Calu3 (cell line): Measurements from ENCODE around the gene C19orf73. TPM values are rescaled to one million over a fixed set of nuclear protein-coding genes. Genes with fewer than 3 reads are reported as not detected.
"Not testable (repeated sequence)": the region's sequence is repeated elsewhere in the genome, so short reads cannot be mapped to it uniquely, and the experiment has no call there.

Experiments used
- BruUV-seq: library from RNA; stranded (reverse); fragments of 400-500 nt; replicated peaks from 2 replicates; lab custom pipeline; 2021; lab: Mats Ljungman, UMichigan
- CTCF ChIA-PET: fragments of 300-600 bp; sonication (Branson Sonifier 250); formaldehyde crosslinking; loops from one replicate; lab custom pipeline; 2022; ENCODE audit warnings: antibody characterized with exemption; lab: Charles Lee
- DNase-seq: peaks from one replicate; pipeline ENCODE4 v3.0.0; 2022
- H3K27ac Mint-ChIP-seq: one replicate; pipeline ENCODE4 v1.8.0; 2022; ENCODE audit warnings: mixed read lengths; ENCODE audit not compliant: unreplicated experiment
- H3K27me3 Mint-ChIP-seq: one replicate; pipeline ENCODE4 v1.8.0; 2022; ENCODE audit warnings: mixed read lengths; ENCODE audit not compliant: unreplicated experiment
- H3K36me3 Mint-ChIP-seq: one replicate; pipeline ENCODE4 v1.8.0; 2022; ENCODE audit warnings: mild to moderate bottlenecking, moderate library complexity, mixed read lengths; ENCODE audit not compliant: insufficient read depth, unreplicated experiment
- H3K4me1 Mint-ChIP-seq: one replicate; pipeline ENCODE4 v1.8.0; 2022; ENCODE audit warnings: mild to moderate bottlenecking, low read depth, mixed read lengths; ENCODE audit not compliant: unreplicated experiment
- H3K4me3 Mint-ChIP-seq: one replicate; pipeline ENCODE4 v1.8.0; 2022; ENCODE audit warnings: mild to moderate bottlenecking, low read depth, moderate library complexity, mixed read lengths; ENCODE audit not compliant: unreplicated experiment
- H3K9me3 Mint-ChIP-seq: one replicate; pipeline ENCODE4 v1.8.0; 2022; ENCODE audit warnings: low read depth, mixed read lengths; ENCODE audit not compliant: unreplicated experiment
- CTCF ChIP-seq: fragments of 200-600 bp; IDR thresholded peaks from one replicate; pipeline ENCODE4 v1.8.0; 2022; ENCODE audit warnings: antibody characterized with exemption; ENCODE audit not compliant: unreplicated experiment
- intact Hi-C: fragments of 100-400 bp; cut with micrococcal nuclease; formaldehyde crosslinking; loops from one replicate; pipeline ENCODE4 v1.10.0; 2022; ENCODE audit not compliant: unreplicated experiment
- total RNA-seq: library from RNA; stranded (reverse); gene quantifications from 2 replicates; pipeline ENCODE4 v1.2.3, GENCODE V29; 2022

C19orf73 gene
- total RNA-seq, 1 experiment from 2014 or later, result 1.9 TPM

DNA sequence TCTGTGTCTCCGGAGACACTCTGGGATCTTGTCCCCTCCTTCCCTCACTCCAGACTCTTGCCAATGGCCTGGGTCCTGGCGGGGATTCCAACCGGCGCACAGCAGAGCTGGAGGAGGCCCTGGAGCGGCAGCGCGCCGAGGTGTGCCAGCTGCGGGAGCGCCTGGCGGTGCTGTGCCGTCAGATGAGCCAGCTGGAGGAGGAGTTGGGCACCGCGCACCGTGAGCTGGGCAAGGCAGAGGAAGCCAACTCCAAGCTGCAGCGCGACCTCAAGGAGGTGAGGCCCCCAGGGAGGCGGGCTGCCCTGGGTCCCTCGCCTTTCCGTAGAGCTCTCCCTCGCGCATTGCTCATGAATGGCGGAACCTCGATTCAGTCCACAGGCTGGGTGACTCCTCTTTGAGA, 11.4 kb upstream of the C19orf73 start:
- no peak for TF ChIP-seq CTCF
- Mint-ChIP-seq H3K27me3 (no peaks in the 10 kb centered on the region), H3K9me3 (peaks cover 2% of the 10 kb centered on the region), H3K4me3 (no peak overlapping the region), H3K4me1 (peaks cover 13% of the 10 kb centered on the region), H3K27ac (no peak overlapping the region), H3K36me3 (peaks cover 12% of the 10 kb centered on the region)
- BruUV-seq, result no TSS peak
- DNase-seq, result no peak
- intact Hi-C loops, result no loop called here
- CTCF ChIA-PET, result no interaction called here

DNA sequence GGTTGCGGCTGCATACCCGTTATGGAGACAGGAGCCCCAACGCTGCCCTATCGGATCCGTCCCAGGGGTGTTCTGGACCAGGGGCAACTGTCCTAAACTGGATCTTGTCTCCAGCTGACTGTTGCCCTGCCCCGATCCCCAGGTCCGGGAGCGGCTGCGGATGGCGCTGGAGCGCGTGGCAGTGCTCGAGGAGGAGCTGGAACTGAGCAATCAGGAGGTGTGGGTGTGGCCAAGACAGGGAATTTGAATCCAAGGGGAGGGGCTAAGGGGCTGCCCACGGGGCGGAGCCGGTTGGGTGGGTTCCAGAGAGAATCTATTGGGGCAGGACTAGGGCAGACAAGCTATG, 10.3 kb upstream of the C19orf73 start:
- Mint-ChIP-seq H3K27ac (no peak overlapping the region), H3K4me1 (peaks cover 13% of the 10 kb centered on the region), H3K4me3 (no peak overlapping the region), H3K36me3 (peaks cover 12% of the 10 kb centered on the region), H3K27me3 (no peaks in the 10 kb centered on the region), H3K9me3 (peaks cover 2% of the 10 kb centered on the region)
- TF ChIP-seq CTCF, result no peak
- BruUV-seq, result no TSS peak
- intact Hi-C loops, result no loop called here
- DNase-seq, result no peak
- CTCF ChIA-PET, result interaction anchor here (0.6 kb wide), 1 partner anchor 154 kb away, joined by 7 read pairs; no protein-coding TSS in a partner anchor

- H3K4me3 Mint-ChIP-seq, result peak overlapping the region; percentile 60
- peaks cover 2% of the 10 kb centered on the region for H3K9me3 Mint-ChIP-seq
- peaks cover 13% of the 10 kb centered on the region for H3K4me1 Mint-ChIP-seq
- H3K27me3 Mint-ChIP-seq, result no peaks in the 10 kb centered on the region
- no peak for DNase-seq
- H3K36me3 Mint-ChIP-seq, result peaks cover 12% of the 10 kb centered on the region
- no TSS peak for BruUV-seq
- intact Hi-C loops, result loop anchor here (1.0 kb wide), 1 partner anchor 42 kb away; no protein-coding TSS in a partner anchor
- CTCF ChIA-PET, result interaction anchor here (0.6 to 1.1 kb wide), 4 partner anchors 11 to 153 kb away, joined by 7 to 13 read pairs (median 8); no protein-coding TSS in a partner anchor
- H3K27ac Mint-ChIP-seq, result peak overlapping the region; percentile 55
- no peak for TF ChIP-seq CTCF
These were observed 9.7 kb upstream of the C19orf73 start for GRCh38 chr19:49128545-49129237.

- DNase-seq, result peak; percentile 99
- Mint-ChIP-seq H3K9me3 (peaks cover 2% of the 10 kb centered on the region), H3K4me3 (peak overlapping the region; percentile 60), H3K36me3 (peaks cover 12% of the 10 kb centered on the region), H3K4me1 (peaks cover 13% of the 10 kb centered on the region), H3K27ac (peak overlapping the region; percentile 55), H3K27me3 (peaks cover under 1% of the 10 kb centered on the region)
- TF ChIP-seq CTCF, result peak; percentile 24
- CTCF ChIA-PET, result interaction anchor here (0.6 to 1.1 kb wide), 11 partner anchors 10 to 1201 kb away, joined by 3 to 13 read pairs (median 7); partner anchors contain the start of genes LIN7B, PLA2G4C and RUVBL2
- no TSS peak for BruUV-seq
- intact Hi-C loops, result loop anchor here (1.0 kb wide), 1 partner anchor 42 kb away; no protein-coding TSS in a partner anchor
These were observed 9.0 kb upstream of the C19orf73 start for GRCh38 chr19:49127674-49128544.

DNA sequence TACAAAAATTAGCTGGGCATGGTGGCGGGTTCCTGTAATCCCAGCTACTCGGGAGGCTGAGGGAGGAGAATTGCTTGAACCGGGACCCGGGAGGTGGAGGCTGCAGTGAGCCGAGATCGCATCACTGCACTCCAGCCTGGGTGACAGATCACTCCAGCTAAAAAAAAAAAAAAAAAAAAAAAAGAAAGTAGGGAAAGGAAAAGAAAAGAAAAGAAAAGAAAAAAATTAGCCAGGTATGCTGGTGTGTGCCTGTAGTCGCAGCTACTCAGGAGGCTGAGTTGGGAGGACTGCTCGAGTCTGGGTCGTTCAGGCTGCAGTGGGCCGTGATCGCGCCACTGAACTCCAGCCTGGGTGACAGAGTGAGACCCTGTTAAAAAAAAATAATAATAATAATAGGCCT, 8.3 kb upstream of the C19orf73 start:
- H3K9me3 Mint-ChIP-seq, H3K27me3 Mint-ChIP-seq, DNase-seq, BruUV-seq, intact Hi-C loops, H3K27ac Mint-ChIP-seq: not testable (repeated sequence)
- CTCF ChIA-PET, result interaction anchor here (0.6 to 1.1 kb wide), 12 partner anchors 10 to 1202 kb away, joined by 3 to 13 read pairs (median 7); partner anchors contain the start of genes LIN7B, PLA2G4C and RUVBL2
- Mint-ChIP-seq H3K4me1 (peaks cover 13% of the 10 kb centered on the region), H3K4me3 (peak overlapping the region; percentile 60), H3K36me3 (peaks cover 12% of the 10 kb centered on the region)
